Sigmoid colon (tissue), 4 donors: ENCODE measurements around the gene PRKCB.

Experiments
- CTCF ChIP-seq, 4 experiments: fragments of 450-650 bp in 3 of 4; fragments of 200-600 bp in 1 of 4; IDR thresholded peaks; one replicate each; pipeline ENCODE4 v1.5.1; 2016 to 2019; ENCODE audit warnings: antibody characterized with exemption in 4 of 4, mild to moderate bottlenecking in 3 of 4, moderate library complexity in 2 of 4
- EP300 ChIP-seq, 4 donors: sonication (generic); formaldehyde crosslinking; IDR thresholded peaks; one replicate each; pipeline ENCODE4 v1.6.1; 2017; ENCODE audit warnings: antibody characterized with exemption in 4 of 4
- POLR2A ChIP-seq, 2 donors: fragments of 450-650 bp; IDR thresholded peaks; one replicate each; pipeline ENCODE4 v1.6.1; 2016; ENCODE audit warnings: antibody characterized with exemption in 2 of 2, mild to moderate bottlenecking in 2 of 2, moderate library complexity in 2 of 2

GRCh38 chr16:23960081-23960885 lies 124.5 kb downstream of the PRKCB start:
- TF ChIP-seq CTCF (IDR thresholded peaks at IDR 0.05) (no peak), EP300 (IDR thresholded peaks at IDR 0.05) (no peak), POLR2A (IDR thresholded peaks at IDR 0.05) (no peak)
